Dermis microvascular lymphatic vessel endothelial cell (primary cell): ENCODE results near the gene DLAT. TPM values are rescaled to one million over a fixed set of nuclear protein-coding genes. Genes with fewer than 3 reads are reported as not detected.
"Not testable (repeated sequence)": the region's sequence is repeated elsewhere in the genome, so short reads cannot be mapped to it uniquely, and the experiment has no call there.

Experiments
- DNase-seq, 2 donors: peaks; one replicate each; pipeline versions ENCODE4 v3.0.0 to v3.0.0-alpha.2; 2010; ENCODE audit warnings: low read depth in 2 of 2
- total RNA-seq: library from RNA; depleted of rRNA; stranded (reverse); fragments of >200 nt; gene quantifications from 2 replicates; pipeline ENCODE4 v1.2.1, GENCODE V29; 2014

DLAT gene
- total RNA-seq, 1 donor from 2014 or later, result 30.0 TPM

- DNase-seq, result no peak
Measured at GRCh38 chr11:112004389-112004788, 20.8 kb upstream of the DLAT start.

GRCh38 chr11:112005422-112006094 lies 19.6 kb upstream of the DLAT start:
- no peak for DNase-seq

GRCh38 chr11:112006095-112006441 lies 19.1 kb upstream of the DLAT start:
- not testable (repeated sequence) for DNase-seq

GRCh38 chr11:112011451-112011850 lies 13.8 kb upstream of the DLAT start:
- DNase-seq, result not testable (repeated sequence)

- no peak for DNase-seq
Measured at GRCh38 chr11:112012874-112013273, 12.3 kb upstream of the DLAT start.

GRCh38 chr11:112013497-112014164 lies 11.6 kb upstream of the DLAT start:
- no peak for DNase-seq

- no peak for DNase-seq
Measured at GRCh38 chr11:112016088-112016764, 9.0 kb upstream of the DLAT start.

GRCh38 chr11:112016765-112017376 lies 8.3 kb upstream of the DLAT start:
- DNase-seq, result peak in 1 of 2 donors; percentile 44

- peak in 1 of 2 donors; percentile 16 for DNase-seq
Measured at GRCh38 chr11:112017538-112017937, 7.7 kb upstream of the DLAT start.

DNA sequence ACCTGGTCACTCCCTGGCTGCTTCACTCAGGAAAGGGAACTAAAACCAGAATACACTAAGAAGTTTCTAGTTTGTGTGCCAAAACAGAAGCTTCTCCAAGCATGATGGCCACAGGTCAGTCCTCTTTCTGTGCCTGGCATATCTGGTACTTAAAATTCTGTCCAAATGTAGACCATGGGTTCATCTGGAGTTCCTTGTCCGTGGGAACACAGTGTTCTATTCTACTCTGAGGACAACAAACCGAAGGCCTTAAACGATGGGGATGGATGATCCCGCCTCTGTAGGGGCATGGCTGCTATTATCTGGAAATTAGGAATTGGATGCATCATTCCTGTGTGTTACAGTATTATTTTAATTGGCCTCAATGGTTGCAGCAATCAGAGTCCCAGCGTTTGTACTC lies 6.1 kb upstream of the DLAT start:
- DNase-seq, result no peak

GRCh38 chr11:112023104-112023503 lies 2.1 kb upstream of the DLAT start:
- no peak for DNase-seq

DNA sequence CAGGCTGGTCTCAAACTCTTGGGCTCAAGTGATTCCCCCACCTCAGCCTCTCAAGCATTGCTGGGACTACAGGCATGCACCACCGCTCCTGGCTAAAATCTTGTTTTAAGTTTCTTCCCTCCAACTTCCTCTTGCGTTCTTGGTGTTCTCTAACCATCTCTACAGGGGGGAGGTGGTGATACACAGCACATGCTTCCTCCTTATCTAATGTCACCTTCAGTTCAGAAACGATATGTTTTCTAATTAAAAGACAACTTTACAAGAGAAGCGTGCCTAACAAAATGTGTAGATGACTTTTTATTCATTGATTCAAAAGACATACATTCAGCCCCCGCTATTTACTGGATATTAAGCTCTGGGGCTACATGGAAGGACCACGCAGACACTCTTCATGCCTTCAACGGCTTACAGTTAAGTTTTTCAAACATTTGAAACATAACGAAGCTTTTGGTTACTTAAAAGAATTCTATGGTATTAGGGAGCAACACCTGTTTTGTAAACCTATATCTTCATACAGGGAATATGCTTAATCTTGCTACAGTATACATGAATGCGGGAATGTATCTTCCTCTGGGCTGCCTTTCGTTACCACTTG lies 933 bp upstream of the DLAT start:
- no peak for DNase-seq

GRCh38 chr11:112025707-112026106 lies 499 bp downstream of the DLAT start:
- peak in 1 of 2 donors; percentile 14 for DNase-seq

GRCh38 chr11:112026784-112027410 lies 1.7 kb downstream of the DLAT start:
- not testable (repeated sequence) for DNase-seq

- no peak for DNase-seq
Measured at GRCh38 chr11:112029460-112029859, 4.3 kb downstream of the DLAT start.

DNA sequence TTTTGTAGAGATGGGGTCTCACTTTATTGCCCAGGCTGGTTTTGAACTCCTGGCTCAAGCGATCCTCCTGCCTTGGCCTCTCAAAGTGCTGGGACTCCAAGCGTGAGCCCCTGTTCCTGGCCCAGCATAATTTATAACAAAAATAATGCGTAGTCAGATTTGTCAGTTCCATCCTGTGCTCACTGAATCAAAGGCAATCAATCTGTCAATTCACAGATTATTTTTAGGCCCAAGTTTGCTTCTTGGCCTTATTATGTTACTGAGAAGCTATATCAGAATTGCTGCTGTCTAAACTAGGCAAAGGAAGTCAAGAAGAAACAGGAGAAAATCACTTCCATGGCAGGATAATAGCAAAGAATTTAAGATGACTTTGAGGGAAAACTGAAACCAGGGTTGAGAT lies 8.7 kb downstream of the DLAT start:
- no peak for DNase-seq

DNA sequence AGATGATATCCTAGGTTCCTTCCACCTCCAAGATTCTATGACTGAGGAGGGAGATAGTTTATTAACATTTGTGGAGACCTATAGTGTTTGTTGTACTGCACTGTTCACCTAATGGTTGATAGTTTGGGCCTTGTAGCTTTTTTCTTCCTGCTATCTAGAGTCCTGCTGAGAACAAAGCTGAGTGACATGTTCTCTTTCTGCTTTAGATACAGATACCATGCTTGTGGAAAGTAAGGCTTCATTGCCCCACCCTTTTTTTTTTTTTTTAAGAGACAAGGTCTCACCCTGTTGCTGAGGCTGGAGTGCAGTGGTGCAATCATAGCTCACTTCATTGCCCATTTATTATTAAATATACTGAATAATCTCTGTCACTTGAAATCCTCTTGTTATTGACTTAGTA lies 12.3 kb downstream of the DLAT start:
- DNase-seq, result no peak

DNA sequence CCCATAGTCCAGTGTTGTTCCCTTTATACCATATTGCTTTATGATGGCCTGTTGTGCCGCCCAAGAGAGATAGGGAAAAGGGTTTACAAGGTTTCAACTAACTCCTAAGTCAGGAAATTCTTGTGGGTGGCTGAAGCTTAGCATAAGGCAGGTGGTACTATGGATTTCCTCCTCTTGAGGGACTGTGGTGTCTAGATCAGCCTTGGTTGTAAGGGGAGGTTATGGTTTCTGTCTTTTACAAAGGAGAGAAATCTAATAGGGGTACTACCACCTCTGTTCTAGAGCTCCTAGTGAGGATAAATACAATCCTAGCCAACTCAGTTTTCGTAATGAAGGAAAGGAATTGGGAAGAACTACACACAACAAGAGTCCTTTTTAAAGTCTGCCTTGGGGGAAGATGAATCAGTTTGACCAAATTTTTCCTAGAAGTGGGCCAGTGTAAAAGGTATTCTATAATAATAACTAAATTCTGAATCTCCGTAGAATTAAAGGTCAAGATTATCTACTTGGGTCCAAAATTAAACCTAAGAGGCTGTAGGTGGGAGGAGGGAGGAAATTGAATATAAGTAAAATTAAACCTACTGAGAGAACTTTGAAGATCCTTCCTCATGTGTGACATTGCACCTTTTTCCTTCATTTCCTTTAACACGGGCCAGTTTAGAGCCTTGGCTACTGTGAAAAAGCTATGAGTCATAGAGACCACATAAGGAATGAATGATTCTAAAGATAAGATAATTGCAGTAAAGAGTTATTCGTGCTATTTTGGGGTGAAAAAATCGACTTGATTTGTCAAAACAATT lies 17.2 kb downstream of the DLAT start:
- DNase-seq, result peak in 1 of 2 donors; percentile 70

DNA sequence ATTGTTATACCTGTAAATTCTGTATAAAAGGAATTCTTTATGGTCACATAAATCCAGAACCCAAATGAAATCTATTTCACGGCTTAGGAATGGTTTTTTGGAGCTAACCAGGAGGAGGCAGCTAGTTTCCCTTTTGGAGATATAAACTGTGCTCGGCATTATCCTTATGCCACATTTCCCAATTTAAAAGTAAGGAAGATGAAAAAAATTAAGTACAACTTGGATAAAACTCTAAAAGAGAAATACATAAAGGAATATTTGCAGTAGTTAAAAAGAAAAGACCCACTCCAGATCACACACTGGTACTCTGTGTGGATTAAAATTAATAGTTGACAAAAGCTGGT lies 17.7 kb downstream of the DLAT start:
- DNase-seq, result no peak

DNA sequence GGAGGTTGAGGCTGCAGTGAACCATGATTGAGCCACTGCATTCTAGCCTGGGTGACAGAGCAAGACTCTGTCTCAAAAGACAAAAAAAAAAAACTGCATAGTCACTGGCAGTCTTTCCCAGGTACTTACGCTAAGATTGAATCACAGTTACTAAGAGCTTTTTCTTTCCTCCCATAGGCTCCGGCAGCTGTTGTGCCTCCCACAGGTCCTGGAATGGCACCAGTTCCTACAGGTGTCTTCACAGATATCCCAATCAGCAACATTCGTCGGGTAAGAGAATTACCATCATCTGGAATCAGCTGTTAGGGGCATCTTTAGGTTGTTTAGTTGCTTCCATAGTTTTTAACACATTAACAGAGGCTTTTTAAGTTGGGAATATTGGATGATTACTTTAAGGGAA lies 19.8 kb downstream of the DLAT start:
- no peak for DNase-seq

DNA sequence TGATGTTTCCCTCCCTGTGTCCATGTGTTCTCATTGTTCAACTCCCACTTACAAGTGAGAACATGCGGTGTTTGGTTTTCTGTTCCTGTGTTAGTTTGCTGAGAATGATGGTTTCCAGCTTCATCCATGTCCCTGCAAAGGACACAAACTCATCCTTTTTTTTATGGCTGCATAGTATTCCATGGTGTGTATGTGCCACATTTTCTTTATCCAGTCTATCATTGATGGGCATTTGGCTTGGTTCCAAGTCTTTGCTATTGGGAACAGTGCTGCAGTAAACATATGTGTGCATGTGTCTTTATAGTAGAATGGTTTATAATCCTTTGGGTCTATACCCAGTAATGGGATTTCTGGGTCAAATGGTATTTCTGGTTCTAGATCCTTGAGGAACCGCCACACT lies 21.4 kb downstream of the DLAT start:
- DNase-seq, result not testable (repeated sequence)
